Hypothalamus (tissue), 51 donors: ENCODE measurements around the gene UBE2K.
"Not testable (repeated sequence)": the region's sequence is repeated elsewhere in the genome, so short reads cannot be mapped to it uniquely, and the experiment has no call there.

Experiments
- DNase-seq, 51 donors: peaks; one replicate each; lab custom pipeline; 2025; lab: John Stamatoyannopoulos, UW

UBE2K gene

DNA sequence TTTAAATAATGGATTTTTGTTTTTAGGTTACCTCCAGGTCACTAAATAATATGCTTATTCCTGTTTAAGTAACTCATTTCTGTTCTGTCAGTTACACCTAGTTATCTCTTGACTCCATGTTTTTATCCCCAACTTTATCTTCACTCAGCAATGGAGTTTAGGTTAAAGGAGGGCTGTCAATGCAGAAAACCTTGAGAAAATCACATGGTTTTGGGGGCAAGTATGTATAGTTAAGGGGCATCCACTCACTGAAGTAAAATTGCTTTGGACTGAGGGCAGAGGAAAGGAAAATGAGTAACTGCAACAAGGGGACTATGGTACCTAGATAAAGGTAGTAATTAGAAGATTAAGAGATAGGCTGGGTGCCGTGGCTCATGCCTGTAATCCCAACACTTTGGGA lies 87.1 kb downstream of the UBE2K start:
- DNase-seq: no peak

GRCh38 chr4:39786838-39787237 lies 88.9 kb downstream of the UBE2K start:
- no peak for DNase-seq

- no peak for DNase-seq
Measured at GRCh38 chr4:39792128-39792527, 94.2 kb downstream of the UBE2K start.

- DNase-seq: no peak
Measured at GRCh38 chr4:39792529-39792928, 94.6 kb downstream of the UBE2K start.

- DNase-seq: not testable (repeated sequence)
Measured at GRCh38 chr4:39792976-39793375, 95.0 kb downstream of the UBE2K start.

DNA sequence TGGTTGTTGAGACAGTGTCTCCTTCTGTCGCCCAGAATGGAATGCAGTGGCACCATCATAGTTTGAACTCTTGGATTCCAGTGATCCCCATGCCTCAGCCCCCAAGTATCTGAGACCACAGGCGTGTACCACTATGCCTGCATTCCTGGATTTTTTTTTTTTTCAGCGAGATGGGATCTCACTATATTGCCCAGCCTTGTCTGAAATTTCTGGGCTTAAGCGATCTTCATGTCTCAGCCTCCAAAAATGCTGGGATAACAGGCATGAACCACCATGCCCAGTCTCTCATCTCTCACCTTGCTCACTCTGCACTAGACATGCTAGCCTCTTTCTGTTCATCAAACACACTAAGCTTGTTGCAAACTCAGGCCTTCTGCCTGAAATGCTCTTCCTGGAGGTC lies 104.1 kb downstream of the UBE2K start:
- DNase-seq: no peak

GRCh38 chr4:39808231-39808749 lies 110.4 kb downstream of the UBE2K start:
- no peak for DNase-seq

- no peak for DNase-seq
Measured at GRCh38 chr4:39812500-39812899, 114.6 kb downstream of the UBE2K start.

- not testable (repeated sequence) for DNase-seq
Measured at GRCh38 chr4:39813033-39813432, 115.1 kb downstream of the UBE2K start.

DNA sequence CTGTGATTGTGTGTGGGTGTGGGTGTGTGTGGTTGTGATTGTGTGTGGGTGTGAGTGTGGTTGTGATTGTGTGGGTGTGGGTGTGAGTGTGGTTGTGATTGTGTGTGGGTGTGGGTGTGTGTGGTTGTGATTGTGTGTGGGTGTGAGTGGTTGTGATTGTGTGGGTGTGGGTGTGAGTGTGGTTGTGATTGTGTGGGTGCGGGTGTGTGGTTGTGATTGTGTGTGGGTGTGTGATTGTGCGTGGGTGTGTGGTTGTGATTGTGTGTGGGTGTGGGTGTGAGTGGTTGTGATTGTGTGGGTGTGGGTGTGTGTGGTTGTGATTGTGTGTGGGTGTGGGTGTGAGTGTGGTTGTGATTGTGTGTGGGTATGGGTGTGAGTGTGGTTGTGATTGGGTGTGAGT lies 115.8 kb downstream of the UBE2K start:
- not testable (repeated sequence) for DNase-seq

DNA sequence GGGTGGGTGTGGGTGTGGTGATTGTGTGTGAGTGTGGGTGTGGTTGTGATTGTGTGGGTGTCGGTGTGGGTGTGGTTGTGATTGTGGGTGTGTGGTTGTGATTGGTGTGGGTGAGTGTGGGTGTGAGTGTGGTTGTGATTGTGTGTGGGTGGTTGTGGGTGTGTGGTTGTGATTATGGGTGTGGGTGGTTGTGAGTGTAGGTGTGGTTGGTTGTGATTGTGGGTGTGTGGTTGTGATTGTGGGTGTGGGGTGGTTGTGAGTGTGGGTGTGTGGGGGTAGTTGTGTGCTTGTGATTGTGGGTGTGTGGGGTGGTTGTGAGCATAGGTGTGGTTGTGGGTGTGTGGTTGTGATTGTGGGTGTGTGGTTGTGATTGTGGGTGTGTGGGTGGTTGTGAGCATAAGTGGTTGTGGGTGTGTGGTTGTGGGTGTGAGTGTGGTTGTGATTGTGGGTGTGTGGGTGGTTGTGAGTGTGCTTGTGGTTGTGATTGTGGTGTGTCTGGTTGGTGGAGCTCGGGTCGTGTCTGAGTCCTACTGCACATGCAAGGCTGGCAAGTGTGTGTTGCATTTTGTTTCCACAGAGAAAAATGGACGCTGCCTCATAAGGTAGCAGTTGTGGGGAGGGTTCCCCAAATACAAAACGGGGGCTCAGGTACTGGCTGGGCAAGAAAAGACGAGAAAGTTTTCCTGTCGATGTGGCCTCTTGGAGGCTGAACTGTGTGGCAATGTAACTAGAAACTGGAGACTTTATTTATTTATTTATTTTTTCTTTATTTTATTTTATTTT lies 116.7 kb downstream of the UBE2K start:
- DNase-seq: no peak

DNA sequence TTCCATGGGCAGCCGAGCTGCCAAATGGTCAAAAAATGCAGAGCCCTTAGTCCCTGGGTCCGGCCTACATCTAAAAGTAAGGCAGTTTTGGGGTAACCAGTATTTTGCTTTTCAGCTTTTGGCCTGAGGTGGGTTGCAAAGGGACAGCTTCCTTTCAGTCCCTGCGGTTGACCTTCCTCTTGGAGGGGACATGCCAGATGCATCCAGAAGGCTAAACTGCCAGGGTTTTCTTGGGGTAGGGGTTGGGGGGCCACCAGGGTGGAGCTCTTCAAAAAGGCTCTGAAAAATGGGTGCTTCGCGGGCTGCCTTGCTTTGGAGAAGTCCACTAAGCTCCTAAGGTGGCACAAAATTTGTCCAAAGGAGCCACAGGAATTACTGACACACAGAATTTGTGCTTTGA lies 120.7 kb downstream of the UBE2K start:
- no peak for DNase-seq

GRCh38 chr4:39820186-39820585 lies 122.2 kb downstream of the UBE2K start:
- DNase-seq: no peak

- DNase-seq: no peak
Measured at GRCh38 chr4:39821951-39822350, 124.0 kb downstream of the UBE2K start.

DNA sequence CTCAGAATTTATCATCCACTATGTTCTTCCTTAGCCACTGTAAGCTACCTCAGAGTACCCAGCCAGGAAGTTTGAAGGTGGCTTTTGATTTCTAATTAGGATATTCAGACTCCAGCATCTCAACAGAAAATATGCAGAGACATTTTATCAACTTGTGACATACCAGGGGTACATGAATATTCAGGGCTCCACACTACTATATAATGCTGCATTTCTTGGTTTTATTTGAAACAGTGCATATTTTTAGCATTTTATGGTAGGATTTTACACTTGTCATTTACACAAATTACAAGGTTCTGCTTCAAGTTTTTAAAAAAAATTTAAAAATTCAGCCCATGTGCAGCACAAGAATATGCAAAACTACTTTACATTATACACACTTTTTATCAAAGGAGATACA lies 124.7 kb downstream of the UBE2K start:
- no peak for DNase-seq

GRCh38 chr4:39823191-39823590 lies 125.3 kb downstream of the UBE2K start:
- DNase-seq: no peak

GRCh38 chr4:39825090-39825489 lies 127.2 kb downstream of the UBE2K start:
- no peak for DNase-seq

- no peak for DNase-seq
Measured at GRCh38 chr4:39825741-39826231, 127.8 kb downstream of the UBE2K start.
